OCI-M1 (cell line): ENCODE results near the gene LRCH2.
A peak's percentile ranks its signal among the peaks of the same experiment; 100 is the strongest.
"Not testable (repeated sequence)": the region's sequence is repeated elsewhere in the genome, so short reads cannot be mapped to it uniquely, and the experiment has no call there.

Source experiments
- DNase-seq: peaks from one replicate; lab custom pipeline; 2025; lab: John Stamatoyannopoulos, UW

LRCH2 gene

DNA sequence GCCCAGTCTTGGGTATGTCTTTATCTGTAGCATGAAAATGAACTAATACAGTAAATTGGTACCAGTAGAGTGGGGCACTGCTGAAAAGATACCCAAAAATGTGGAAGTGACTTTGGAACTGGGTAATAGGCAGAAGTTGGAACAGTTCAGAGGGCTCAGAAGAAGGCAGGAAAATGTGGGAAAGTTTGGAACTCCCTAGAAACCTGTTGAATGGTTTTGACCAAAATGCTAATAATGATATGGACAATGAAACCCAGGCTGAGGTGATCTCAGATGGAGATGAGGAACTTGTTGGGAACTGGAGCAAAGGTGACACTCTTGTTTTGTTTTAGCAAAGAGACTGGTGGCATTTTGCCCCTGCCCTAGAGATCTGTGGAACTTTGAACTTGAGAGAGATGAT, 24.3 kb downstream of the LRCH2 start:
- DNase-seq, result not testable (repeated sequence)

- DNase-seq, result no peak
Measured at GRCh38 chrX:115204040-115204439, 29.9 kb downstream of the LRCH2 start.

DNA sequence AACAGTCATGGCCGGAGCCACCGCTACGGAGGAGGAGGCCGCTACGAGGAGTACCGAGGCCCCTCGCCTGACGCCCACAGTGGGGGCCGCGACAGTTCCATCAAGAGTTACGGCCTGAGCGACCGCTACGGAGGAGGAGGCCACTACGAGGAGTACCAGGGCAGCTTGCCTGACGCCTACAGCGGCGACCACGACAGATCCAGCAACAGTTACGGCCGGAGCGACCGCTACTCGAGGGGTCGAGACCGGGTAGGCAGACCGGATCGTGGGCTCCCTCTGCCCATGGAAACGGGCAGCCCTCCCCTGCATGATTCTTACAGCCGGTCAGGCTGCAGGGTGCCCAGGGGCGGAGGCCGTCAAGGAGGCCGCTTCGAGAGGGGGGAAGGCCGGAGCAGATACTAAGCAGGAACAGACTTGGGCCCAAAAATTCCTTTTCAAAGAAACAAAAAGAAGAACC, 41.6 kb downstream of the LRCH2 start:
- DNase-seq, result no peak

- no peak for DNase-seq
Measured at GRCh38 chrX:115191490-115192243, 42.2 kb downstream of the LRCH2 start.

GRCh38 chrX:115190636-115191489, 43.0 kb downstream of the LRCH2 start:
- no peak for DNase-seq

DNA sequence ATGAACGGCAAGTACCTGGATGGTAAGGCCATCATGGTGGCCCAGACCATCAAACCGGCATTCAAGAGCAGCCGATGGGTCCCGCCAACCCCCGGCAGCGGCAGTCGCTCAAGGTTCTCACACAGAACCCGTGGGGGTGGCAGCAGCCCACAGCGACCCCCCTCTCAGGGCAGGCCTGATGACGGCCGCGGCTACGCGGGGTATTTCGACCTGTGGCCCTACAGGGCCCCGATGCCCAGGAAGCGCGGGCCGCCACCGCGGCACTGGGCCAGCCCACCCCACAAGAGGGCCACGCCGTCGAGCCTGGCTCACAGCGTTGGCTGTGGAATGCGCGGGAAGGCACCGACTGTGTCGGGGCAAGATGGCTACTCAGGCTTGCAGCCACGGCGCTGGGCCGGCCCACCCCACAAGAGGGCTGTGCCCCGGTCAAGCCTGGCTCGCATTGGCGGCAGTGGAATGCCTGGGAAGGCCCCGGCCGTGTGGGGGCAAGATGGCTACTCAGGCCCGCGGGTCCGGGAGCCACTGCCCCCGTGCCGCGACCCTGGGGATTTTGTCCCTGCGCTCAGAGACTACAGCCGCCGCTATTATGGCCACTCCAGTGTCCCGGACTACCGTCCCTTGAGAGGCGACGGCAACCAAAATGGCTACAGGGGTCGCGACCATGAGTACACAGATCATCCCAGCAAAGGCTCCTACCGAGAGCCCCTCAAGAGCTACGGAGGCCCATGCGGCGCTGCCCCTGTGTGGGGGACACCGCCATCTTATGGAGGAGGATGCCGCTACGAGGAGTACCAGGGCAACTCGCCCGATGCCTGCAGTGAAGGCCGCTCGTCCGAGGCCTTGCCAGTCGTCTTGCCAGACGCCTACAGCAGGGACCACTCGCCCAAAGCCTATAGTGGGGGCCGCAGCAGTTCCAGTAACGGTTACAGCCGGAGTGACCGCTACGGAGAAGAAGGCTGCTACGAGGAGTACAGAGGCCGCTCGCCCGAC, 44.0 kb downstream of the LRCH2 start:
- DNase-seq, result no peak

DNA sequence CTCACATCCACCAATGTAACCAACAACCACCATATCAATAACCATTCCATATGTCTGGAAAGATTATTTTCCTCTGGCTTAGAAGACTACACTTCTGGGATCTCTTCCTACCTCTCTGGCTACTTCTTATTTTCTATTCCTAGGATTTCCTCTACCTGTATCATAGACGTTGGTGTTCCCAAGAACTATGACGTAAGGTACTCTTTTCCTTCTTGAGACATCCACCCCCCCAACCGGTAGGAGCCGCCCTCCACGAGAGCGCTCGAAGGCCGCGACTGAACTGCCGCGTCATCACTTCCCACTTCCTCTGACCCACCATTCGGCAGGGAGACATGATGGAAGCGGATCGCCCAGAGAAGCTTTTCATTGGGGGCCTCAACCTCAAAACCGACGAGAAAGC, 44.8 kb downstream of the LRCH2 start, which contains the start of gene RBMXL3:
Gene RBMXL3 (plus strand): TSS at position 301 of the 400 bp plus-strand sequence. CDS start 32 bp downstream, at position 333.
- no peak for DNase-seq

DNA sequence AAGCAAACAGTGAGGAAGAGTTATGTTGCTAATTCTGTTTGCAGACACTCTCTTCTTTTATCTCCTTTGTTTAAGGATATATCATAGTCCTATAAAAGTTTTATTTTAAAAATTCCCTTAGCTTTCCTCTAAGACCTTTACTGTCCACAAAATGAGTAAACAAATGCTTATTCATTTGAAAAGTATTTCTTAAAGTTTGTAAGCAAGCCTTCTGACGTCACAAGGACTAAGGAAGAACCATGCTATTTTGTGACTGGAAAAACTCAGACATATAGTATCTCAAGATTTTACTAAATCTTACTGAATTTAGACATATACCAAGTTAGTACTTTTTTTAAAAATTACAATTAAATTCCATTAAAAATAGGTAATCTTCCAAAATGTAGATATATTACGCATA, 49.9 kb downstream of the LRCH2 start:
- DNase-seq, result no peak

DNA sequence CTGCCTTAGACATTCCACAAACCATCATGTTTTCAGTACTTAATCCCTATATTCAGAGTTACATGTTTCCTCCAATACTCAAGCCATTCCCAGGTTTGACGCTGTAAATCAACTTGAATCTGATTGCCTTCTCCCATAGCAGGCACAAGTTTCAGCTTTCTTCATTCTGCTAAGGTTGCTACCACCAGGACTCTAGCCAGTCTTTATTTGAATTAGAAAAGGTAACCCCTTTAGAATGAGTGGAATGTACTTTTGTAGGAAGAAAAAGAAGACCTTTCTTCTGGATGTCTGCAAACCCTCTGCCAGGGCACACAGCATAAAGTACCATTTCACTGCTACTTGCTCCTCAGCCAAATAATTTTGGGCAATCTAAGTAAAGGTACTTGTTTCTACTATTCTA, 55.4 kb downstream of the LRCH2 start:
- DNase-seq, result no peak

GRCh38 chrX:115177932-115178331, 56.0 kb downstream of the LRCH2 start:
- no peak for DNase-seq

DNA sequence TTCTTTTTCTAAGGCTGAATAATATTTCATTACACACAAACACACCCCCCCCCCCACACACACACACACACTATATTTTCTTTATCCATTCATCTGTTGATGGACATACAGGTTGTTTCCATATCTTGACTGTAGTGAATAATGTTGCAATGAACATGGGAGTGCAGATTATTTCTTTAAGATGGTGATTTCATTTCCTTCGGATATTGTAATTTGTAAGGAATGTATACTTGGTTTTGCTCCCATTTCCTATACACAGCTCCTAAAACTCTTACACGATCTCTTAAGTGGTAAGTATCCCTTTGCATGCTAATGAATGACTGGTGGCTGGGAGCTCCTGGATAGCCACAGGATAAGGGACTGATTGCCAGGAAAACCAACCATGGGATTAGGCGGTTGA, 59.3 kb downstream of the LRCH2 start:
- no peak for DNase-seq

DNA sequence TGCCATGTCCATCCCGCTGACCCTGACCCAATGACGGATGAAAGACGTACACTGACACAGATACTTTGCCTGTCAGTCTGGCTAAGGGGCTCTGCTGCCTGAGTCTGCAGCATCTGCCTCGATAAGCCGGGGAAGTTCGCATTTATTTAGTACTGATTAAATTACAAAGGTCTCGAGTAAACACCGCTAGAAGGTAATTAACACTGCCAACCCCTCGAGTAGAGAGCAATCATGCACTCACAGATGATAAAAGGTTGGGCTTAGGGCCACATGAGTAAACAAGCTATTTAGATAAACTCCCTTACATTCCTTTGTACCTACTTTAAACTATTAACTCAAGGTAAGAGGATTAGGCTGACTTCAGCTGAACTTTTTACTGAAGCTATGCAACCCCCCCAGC, 60.7 kb downstream of the LRCH2 start:
- no peak for DNase-seq

- DNase-seq, result peak; percentile 16
Measured at GRCh38 chrX:115147220-115147619, 86.7 kb downstream of the LRCH2 start.

DNA sequence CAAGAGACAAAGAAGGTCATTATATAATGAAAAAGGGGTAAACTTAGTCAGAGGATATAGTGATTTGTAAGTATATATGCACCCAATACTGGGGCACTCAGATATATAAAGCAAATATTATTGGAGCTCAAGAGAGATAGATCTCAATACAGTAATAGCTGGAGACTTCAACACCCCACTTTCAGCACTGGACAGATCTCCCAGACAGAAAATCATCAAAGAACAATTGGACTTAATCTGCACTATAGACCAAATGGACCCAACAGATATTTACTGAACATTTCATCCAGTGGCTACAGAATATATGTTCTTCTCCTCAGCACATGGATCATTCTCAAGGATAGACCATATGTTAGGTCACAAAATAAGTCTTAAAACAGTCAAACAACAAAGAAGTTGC, 91.8 kb downstream of the LRCH2 start:
- DNase-seq, result no peak

DNA sequence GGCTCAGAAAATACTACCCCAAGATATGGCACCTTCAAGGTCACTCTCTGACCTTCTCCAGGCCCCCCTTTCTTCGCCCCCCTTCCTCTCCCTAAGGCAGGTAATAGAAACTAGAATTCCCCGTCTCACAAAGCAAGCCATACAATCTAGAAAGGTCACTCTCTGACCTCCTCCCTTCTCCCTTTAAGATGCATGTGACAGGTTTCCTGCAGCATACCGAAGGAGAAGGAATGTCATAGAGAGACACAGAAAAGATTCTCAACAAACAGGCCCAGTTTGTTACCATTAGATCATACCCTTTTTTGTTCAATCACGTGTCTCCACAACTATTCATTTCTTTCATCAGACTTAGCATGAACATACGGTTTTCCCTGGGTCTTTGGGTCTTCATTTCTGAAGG, 95.9 kb downstream of the LRCH2 start:
- DNase-seq, result no peak

- DNase-seq, result no peak
Measured at GRCh38 chrX:115134382-115134781, 99.5 kb downstream of the LRCH2 start.

DNA sequence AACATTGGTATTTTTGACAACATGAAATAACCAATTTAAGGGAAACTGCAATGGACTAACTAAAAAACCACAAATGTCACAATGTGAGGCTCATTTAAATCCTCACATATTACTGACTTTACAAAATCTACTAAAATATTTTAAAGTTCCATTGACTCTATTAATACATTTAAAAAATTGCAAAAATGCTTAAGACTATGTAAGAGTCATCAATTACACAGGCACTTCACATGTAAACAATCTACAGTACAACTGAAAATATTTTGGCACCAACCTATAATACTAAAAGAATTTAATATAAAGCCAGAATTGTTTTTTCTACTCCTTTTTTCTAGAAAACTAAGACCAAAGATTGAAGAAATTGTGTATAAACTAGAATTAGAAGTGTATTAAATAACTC, 121.5 kb downstream of the LRCH2 start:
- no peak for DNase-seq

DNA sequence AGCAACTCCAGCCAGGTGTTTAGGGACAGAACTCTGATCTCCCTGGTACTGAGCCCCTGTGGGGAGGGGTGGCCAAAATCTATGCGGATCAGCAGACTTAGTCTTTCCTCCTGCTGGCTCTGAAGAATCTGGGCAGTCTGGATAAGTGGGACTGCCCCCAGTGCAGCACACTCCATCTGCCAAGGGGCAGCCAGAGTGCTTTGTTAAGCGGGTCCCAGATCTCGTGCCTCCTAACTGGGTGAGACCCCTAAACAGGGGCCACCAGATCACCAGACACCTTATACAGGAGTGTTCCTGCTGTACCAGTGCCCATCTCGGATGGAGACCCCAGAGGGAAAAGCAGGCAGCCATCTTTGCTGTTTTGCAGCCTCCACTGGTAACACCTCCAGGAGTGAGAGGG, 135.0 kb downstream of the LRCH2 start:
- no peak for DNase-seq

GRCh38 chrX:115093191-115093590, 140.7 kb downstream of the LRCH2 start:
- no peak for DNase-seq

- DNase-seq, result no peak
Measured at GRCh38 chrX:115089419-115089818, 144.5 kb downstream of the LRCH2 start.

DNA sequence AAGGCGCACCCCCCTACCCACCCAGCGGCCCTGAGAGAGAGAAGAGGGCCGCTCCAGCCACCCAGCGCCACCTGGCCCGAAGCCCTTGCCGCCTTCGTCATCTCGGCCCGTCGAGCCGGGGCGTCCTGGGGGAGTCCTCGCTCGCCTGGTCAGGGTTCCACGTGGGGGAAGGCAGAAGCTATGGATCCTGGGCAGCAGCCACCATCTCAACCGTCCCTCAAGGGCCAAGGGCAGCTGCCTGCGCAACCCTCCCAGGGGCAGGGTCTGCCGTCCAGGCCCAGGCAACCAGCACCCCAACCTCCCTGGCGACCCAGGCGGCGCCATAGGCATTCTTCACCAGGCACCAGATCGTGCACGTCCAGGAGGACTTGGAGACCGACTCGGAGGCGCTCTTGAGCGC, 165.0 kb downstream of the LRCH2 start:
- DNase-seq, result no peak

- DNase-seq, result no peak
Measured at GRCh38 chrX:115067812-115068211, 166.1 kb downstream of the LRCH2 start.
